Colonic mucosa (tissue), 4 donors: ENCODE results near the gene ACAP1. TPM values are rescaled to one million over a fixed set of nuclear protein-coding genes. Genes with fewer than 3 reads are reported as not detected.

ENCODE experiments used
- DNase-seq: peaks from one replicate; pipeline ENCODE4 v3.0.0-alpha.2; 2020
- H3K27ac ChIP-seq: fragments of 200-600 bp; one replicate; pipeline ENCODE4 v1.8.0; 2021
- H3K27me3 ChIP-seq: fragments of 200-600 bp; one replicate; pipeline ENCODE4 v1.8.0; 2021
- H3K36me3 ChIP-seq: fragments of 200-600 bp; one replicate; pipeline ENCODE4 v1.8.0; 2021
- H3K4me1 ChIP-seq: fragments of 200-600 bp; one replicate; pipeline ENCODE4 v1.8.0; 2021; ENCODE audit warnings: mild to moderate bottlenecking
- H3K4me3 ChIP-seq: fragments of 200-600 bp; one replicate; pipeline ENCODE4 v1.8.0; 2021
- H3K9ac ChIP-seq, 2 donors: one replicate each; pipeline ENCODE4 v1.7.0; 2013; ENCODE audit warnings: control low read depth in 2 of 2, low read depth in 2 of 2, low read length in 2 of 2
- H3K9me3 ChIP-seq: fragments of 200-600 bp; one replicate; pipeline ENCODE4 v1.8.0; 2021
- intact Hi-C: fragments of 100-400 bp; cut with DNase I; formaldehyde crosslinking; loops from one replicate; pipeline ENCODE4 v1.14.1; 2022
- total RNA-seq, 2 donors: library from RNA; stranded (reverse); fragmentation: NEBNext Ultra II Directional in 1 of 2; extraction: Animal tissue kit (Norgen Biotek cat#: 25700) in 1 of 2; gene quantifications; one replicate each; pipeline ENCODE4 v1.2.1, GENCODE V29; 2021
- TF ChIP-seq, protein P1 (sequence below): fragments of 200-600 bp; IDR thresholded peaks from one replicate; pipeline ENCODE4 v1.8.0; 2022; ENCODE audit warnings: antibody characterized with exemption, mild to moderate bottlenecking
- donor health status: healthy.
- donor health status: DM: no; HTN: no; CAD: no.
- donor health status: DM: no; HTN: no; CAD: no.

ACAP1 gene, protein sequence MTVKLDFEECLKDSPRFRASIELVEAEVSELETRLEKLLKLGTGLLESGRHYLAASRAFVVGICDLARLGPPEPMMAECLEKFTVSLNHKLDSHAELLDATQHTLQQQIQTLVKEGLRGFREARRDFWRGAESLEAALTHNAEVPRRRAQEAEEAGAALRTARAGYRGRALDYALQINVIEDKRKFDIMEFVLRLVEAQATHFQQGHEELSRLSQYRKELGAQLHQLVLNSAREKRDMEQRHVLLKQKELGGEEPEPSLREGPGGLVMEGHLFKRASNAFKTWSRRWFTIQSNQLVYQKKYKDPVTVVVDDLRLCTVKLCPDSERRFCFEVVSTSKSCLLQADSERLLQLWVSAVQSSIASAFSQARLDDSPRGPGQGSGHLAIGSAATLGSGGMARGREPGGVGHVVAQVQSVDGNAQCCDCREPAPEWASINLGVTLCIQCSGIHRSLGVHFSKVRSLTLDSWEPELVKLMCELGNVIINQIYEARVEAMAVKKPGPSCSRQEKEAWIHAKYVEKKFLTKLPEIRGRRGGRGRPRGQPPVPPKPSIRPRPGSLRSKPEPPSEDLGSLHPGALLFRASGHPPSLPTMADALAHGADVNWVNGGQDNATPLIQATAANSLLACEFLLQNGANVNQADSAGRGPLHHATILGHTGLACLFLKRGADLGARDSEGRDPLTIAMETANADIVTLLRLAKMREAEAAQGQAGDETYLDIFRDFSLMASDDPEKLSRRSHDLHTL
- 10 to 100 TPM in 1 of 2 donors, 1 to 10 TPM in 1; 7.4 to 12.1 TPM for total RNA-seq

DNA sequence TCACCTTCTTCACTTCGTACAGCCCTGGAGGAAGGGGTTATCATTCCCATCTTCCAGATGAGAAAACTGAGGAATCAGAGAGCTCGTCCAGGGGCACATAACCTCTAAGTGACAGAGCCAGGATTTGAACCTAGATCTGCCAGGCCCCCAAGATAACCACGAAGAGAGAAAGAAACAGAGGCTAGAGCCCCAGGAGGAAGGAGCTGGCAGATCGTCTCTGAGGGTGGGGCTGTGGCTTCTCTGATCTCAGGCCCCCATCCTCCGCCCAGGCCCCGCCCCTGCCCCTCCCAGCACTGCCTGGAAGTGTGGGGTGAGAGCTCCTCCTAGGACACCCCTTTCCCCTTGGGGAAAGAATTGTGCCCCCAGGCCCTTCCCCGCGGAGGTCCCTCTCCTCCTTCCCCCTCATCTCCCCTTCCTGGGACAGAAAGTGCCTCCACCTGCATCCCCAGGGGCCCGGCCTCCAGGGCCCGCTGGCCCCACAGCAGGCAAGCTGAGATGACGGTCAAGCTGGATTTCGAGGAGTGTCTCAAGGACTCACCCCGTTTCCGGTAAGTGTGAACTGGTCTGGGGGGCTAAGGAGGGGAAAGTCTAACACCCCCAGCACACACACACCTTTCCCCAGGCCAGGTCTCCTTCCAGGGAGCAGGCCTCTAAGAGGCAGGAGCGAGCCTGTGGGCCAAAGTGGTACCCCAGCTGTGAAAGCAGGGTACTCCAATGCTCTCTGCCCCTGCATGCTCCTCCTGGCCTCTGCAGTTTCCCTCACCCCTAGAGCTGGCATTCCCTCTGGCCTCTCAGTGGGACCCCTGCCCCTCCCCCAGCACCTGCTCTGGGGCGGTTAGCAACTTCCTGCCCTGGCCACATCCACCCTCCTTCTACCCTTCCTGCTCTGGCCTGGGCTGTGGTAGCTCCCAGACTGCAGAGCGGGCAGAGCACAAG is at the start of gene ACAP1:
Gene ACAP1 (plus strand): TSS at position 290 of the 936 bp plus-strand sequence. CDS start 206 bp downstream, at position 496.
- TF ChIP-seq, protein P1, sequence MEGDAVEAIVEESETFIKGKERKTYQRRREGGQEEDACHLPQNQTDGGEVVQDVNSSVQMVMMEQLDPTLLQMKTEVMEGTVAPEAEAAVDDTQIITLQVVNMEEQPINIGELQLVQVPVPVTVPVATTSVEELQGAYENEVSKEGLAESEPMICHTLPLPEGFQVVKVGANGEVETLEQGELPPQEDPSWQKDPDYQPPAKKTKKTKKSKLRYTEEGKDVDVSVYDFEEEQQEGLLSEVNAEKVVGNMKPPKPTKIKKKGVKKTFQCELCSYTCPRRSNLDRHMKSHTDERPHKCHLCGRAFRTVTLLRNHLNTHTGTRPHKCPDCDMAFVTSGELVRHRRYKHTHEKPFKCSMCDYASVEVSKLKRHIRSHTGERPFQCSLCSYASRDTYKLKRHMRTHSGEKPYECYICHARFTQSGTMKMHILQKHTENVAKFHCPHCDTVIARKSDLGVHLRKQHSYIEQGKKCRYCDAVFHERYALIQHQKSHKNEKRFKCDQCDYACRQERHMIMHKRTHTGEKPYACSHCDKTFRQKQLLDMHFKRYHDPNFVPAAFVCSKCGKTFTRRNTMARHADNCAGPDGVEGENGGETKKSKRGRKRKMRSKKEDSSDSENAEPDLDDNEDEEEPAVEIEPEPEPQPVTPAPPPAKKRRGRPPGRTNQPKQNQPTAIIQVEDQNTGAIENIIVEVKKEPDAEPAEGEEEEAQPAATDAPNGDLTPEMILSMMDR = no peak
- Histone ChIP-seq H3K4me3 (peak within 1 kb of the TSS; percentile 27), H3K9ac (peak within 1 kb of the TSS; percentile 27 to 64), H3K9me3 (no peaks in the 10 kb centered on the region), H3K27ac (peak within 1 kb of the TSS; percentile 24), H3K36me3 (no peaks in the 10 kb centered on the region), H3K27me3 (no peaks in the 10 kb centered on the region), H3K4me1 (no peaks in the 10 kb centered on the region)
- DNase-seq = peak; percentile 65
- intact Hi-C loops = no loop called here

DNA sequence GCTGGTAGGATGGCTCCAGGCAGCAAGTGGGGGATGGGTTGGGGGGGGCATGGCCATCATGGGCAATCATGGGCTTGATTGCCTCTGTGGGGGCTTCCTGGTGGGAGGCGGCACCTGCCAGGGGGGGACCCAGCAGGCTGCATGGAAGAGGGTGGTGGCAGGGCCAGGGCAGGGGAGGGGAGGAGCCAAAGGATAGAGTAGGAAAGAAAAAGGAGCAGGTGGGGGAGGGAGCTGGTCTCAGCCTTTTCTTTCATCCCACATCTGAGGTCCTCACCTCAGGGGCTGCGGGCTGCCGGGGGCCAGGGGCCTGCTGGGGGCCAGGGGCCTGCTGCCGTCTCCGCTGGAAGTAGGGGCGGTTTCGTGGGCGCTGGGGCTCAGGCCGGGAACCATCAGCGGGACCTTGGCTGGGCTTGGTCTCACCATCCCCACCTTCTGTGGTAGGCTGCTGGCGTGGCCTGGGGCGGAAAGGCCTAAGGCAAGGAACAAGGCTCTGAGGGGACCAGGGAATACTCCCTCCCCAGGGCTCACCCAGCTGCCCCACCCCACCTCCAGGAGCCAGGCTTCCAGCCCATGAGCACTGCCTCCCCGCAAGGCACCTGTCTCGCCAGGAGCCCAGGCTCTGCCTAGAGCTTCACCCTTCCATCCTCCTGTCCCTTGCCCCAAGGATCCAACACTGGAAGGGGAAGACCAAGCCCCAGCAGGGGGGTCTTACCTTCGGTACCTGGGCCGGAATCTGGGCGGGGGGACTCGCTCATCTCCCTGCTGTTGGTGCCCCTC is 46.9 kb upstream of the ACAP1 start:
- Histone ChIP-seq H3K27ac (no peak overlapping the region), H3K9ac (no peak overlapping the region), H3K4me1 (peaks cover 9% of the 10 kb centered on the region), H3K4me3 (no peak overlapping the region), H3K9me3 (no peaks in the 10 kb centered on the region), H3K36me3 (no peaks in the 10 kb centered on the region), H3K27me3 (peaks cover 4% of the 10 kb centered on the region)
- TF ChIP-seq, protein P1 = no peak
- intact Hi-C loops = no loop called here
- DNase-seq = no peak

DNA sequence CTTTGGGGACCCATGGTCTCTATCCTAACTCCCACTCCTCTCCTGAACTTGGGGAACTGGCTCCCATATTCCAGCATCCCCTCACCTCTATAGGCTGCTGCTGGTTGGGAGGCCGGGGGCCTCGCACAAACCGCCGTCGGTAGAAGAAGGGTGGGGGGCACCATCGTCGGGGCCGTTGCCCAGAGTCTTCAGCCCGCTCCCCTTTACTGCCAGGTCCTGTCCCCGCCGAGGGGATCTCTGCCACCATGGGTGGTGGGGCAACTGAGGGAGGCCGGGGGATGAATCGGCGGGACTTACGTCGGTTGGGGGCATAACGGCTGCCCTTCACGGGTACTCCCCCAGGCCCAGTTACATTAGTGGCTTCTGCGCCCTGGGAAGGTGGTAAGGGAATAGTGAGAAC is 46.2 kb upstream of the ACAP1 start:
- Histone ChIP-seq H3K4me3 (no peak overlapping the region), H3K4me1 (peaks cover 12% of the 10 kb centered on the region), H3K9me3 (no peaks in the 10 kb centered on the region), H3K36me3 (no peaks in the 10 kb centered on the region), H3K9ac (no peak overlapping the region), H3K27me3 (peaks cover 4% of the 10 kb centered on the region), H3K27ac (no peak overlapping the region)
- intact Hi-C loops = no loop called here
- DNase-seq = no peak
- TF ChIP-seq, protein P1 = no peak

DNA sequence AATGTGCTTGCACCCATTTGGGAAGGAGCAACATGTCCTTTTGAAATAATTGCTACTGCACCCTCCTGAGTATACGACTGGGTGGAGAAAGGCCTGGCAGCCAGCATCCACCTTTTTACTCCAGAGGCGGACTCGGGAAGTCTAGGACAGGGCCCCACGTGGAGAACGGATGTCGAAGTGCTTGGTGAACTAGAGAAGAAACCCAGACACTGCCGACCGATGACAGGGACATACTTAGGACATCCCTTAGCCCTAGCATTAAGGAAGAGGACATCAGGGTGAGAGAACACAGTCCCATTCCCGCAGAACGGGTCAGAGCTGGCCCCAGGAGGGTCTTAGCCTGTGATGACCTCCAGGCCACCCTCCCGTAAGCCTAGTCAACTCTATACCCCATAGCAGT is 45.6 kb upstream of the ACAP1 start:
- intact Hi-C loops = no loop called here
- Histone ChIP-seq H3K9me3 (no peaks in the 10 kb centered on the region), H3K4me3 (no peak overlapping the region), H3K27me3 (peaks cover 4% of the 10 kb centered on the region), H3K9ac (no peak overlapping the region), H3K27ac (no peak overlapping the region), H3K4me1 (peaks cover 12% of the 10 kb centered on the region), H3K36me3 (no peaks in the 10 kb centered on the region)
- DNase-seq = no peak
- TF ChIP-seq, protein P1 = no peak
